HEK293 (cell line): ENCODE data around the gene SH2D7.
A peak's percentile ranks its signal among the peaks of the same experiment; 100 is the strongest.

Experiments used
- CTCF ChIA-PET: fragments of 350-600 bp; formaldehyde crosslinking; extraction: SDS; loops from one replicate; lab custom pipeline; 2021; ENCODE audit warnings: antibody characterized with exemption; lab: Yijun Ruan, JAX
- POLR2A ChIA-PET: fragments of 300-600 bp; formaldehyde crosslinking; extraction: SDS; loops from one replicate; lab custom pipeline; 2020; ENCODE audit warnings: antibody characterized with exemption, inconsistent platforms; lab: Yijun Ruan, JAX
- H3K27ac ChIP-seq: fragments of 200-500 bp; sonication (Bioruptor generic); 2 replicates; pipeline ENCODE4 v1.5.1; 2014; ENCODE audit warnings: low read depth, low read length, control low read depth, inconsistent platforms; ENCODE audit errors: extremely low read depth
- H3K36me3 ChIP-seq, 2 experiments: fragments of 200-500 bp in 1 of 2; sonication (Bioruptor generic) in 1 of 2; 1 replicate in 1 of 2; 2 replicates in 1 of 2; pipeline ENCODE4 v1.5.1; 2014 to 2017; ENCODE audit warnings: inconsistent platforms in 2 of 2, low read length in 2 of 2; ENCODE audit not compliant: control insufficient read depth in 2 of 2, insufficient read depth in 1 of 2
- H3K4me1 ChIP-seq: fragments of 200-500 bp; sonication (Bioruptor generic); 2 replicates; pipeline ENCODE4 v1.5.1; 2014; ENCODE audit warnings: mild to moderate bottlenecking, low read length, inconsistent platforms; ENCODE audit not compliant: control insufficient read depth, insufficient read depth
- H3K4me3 ChIP-seq: 2 replicates; pipeline ENCODE4 v1.5.1; 2011; ENCODE audit warnings: low read depth, mild to moderate bottlenecking, control low read depth, low read length, moderate library complexity
- H3K9me3 ChIP-seq: fragments of 200-500 bp; sonication (Bioruptor generic); 2 replicates; pipeline ENCODE4 v1.5.1; 2014; ENCODE audit warnings: low read depth, low read length, inconsistent platforms; ENCODE audit not compliant: control insufficient read depth, insufficient read depth
- AEBP2 ChIP-seq: fragments of 450-650 bp; formaldehyde crosslinking; IDR thresholded peaks from 2 replicates; pipeline ENCODE4 v1.5.1; 2016; ENCODE audit warnings: missing biosample characterization, missing genetic modification characterization, borderline replicate concordance
- CTCF ChIP-seq: fragments of 450-650 bp; formaldehyde crosslinking; IDR thresholded peaks from 2 replicates; pipeline ENCODE4 v1.5.1; 2016; ENCODE audit warnings: missing biosample characterization, missing genetic modification characterization
- GLI2 ChIP-seq: fragments of 450-650 bp; formaldehyde crosslinking; IDR thresholded peaks from 2 replicates; pipeline ENCODE4; 2017; ENCODE audit warnings: missing biosample characterization, missing genetic modification characterization, low read depth, borderline replicate concordance
- GLIS1 ChIP-seq: fragments of 450-650 bp; formaldehyde crosslinking; IDR thresholded peaks from 2 replicates; pipeline ENCODE4 v1.5.1; 2016; ENCODE audit warnings: missing biosample characterization, missing genetic modification characterization
- OVOL3 ChIP-seq: fragments of 450-650 bp; formaldehyde crosslinking; IDR thresholded peaks from 2 replicates; pipeline ENCODE4 v1.5.1; 2016; ENCODE audit warnings: missing biosample characterization, missing genetic modification characterization
- PRDM1 ChIP-seq: fragments of 450-650 bp; formaldehyde crosslinking; IDR thresholded peaks from 2 replicates; pipeline ENCODE4; 2016; ENCODE audit warnings: missing biosample characterization, missing genetic modification characterization
- YY2 ChIP-seq: fragments of 450-650 bp; formaldehyde crosslinking; IDR thresholded peaks from 2 replicates; pipeline ENCODE4 v1.5.1; 2016; ENCODE audit warnings: missing biosample characterization, missing genetic modification characterization
- ZIC2 ChIP-seq: fragments of 450-650 bp; formaldehyde crosslinking; IDR thresholded peaks from 2 replicates; pipeline ENCODE4 v1.5.1; 2016; ENCODE audit warnings: missing biosample characterization, missing genetic modification characterization
- ZNF121 ChIP-seq: fragments of 450-650 bp; formaldehyde crosslinking; IDR thresholded peaks from 2 replicates; pipeline ENCODE4 v1.5.1; 2016; ENCODE audit warnings: missing biosample characterization, missing genetic modification characterization
- ZNF488 ChIP-seq: fragments of 450-650 bp; formaldehyde crosslinking; IDR thresholded peaks from 2 replicates; pipeline ENCODE4 v1.5.1; 2016; ENCODE audit warnings: missing biosample characterization, missing genetic modification characterization
- ZNF514 ChIP-seq: fragments of 450-650 bp; formaldehyde crosslinking; IDR thresholded peaks from 2 replicates; pipeline ENCODE4 v1.5.1; 2016; ENCODE audit warnings: missing biosample characterization, missing genetic modification characterization
- ZNF747 ChIP-seq: fragments of 450-650 bp; formaldehyde crosslinking; IDR thresholded peaks from 2 replicates; pipeline ENCODE4 v1.5.1; 2016; ENCODE audit warnings: missing biosample characterization, missing genetic modification characterization
- ZNF777 ChIP-seq: fragments of 450-650 bp; formaldehyde crosslinking; IDR thresholded peaks from 2 replicates; pipeline ENCODE4 v1.5.1; 2017; ENCODE audit warnings: missing biosample characterization, missing genetic modification characterization, borderline replicate concordance
- ZNF791 ChIP-seq: fragments of 450-650 bp; formaldehyde crosslinking; IDR thresholded peaks from 2 replicates; pipeline ENCODE4 v1.5.1; 2016; ENCODE audit warnings: missing biosample characterization, missing genetic modification characterization
- ZSCAN23 ChIP-seq: fragments of 450-650 bp; formaldehyde crosslinking; IDR thresholded peaks from 2 replicates; pipeline ENCODE4 v1.5.1; 2016; ENCODE audit warnings: missing biosample characterization, missing genetic modification characterization
- TF ChIP-seq, protein P1 (sequence below): fragments of 450-650 bp; formaldehyde crosslinking; IDR thresholded peaks from 2 replicates; pipeline ENCODE4 v1.5.1; 2016; ENCODE audit warnings: missing biosample characterization, missing genetic modification characterization, borderline replicate concordance
- TF ChIP-seq, protein P2 (sequence below): fragments of 450-650 bp; formaldehyde crosslinking; IDR thresholded peaks from 2 replicates; pipeline ENCODE4 v1.5.1; 2016; ENCODE audit warnings: missing biosample characterization, missing genetic modification characterization
- TF ChIP-seq, protein P3 (sequence below): fragments of 450-650 bp; formaldehyde crosslinking; IDR thresholded peaks from 2 replicates; pipeline ENCODE4 v1.5.0; 2017; ENCODE audit warnings: missing biosample characterization, missing genetic modification characterization, borderline replicate concordance

The SH2D7 gene

DNA sequence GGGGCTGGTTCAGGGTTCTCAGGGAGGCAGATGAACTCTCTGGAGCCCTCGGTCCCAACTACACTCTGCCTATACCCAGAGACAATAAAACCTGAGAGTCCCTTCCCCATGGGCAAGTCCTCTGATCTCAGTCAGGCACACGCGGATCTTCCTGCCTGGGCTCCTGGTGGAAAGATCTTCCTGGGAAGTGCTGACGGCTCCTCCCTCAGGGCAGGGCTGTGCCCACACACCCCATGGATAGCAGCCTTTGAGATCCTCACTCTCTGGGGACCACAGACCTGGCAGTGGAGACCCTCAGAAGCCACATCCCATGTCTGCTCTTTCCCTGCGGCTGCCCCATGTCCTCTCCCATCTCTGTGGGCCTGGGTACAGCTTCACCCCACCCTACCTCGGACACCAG lies 10.4 kb downstream of the SH2D7 start:
- H3K4me1 ChIP-seq, result no peaks in the 10 kb centered on the region
- no peak overlapping the region for H3K4me3 ChIP-seq
- H3K9me3 ChIP-seq, result no peaks in the 10 kb centered on the region
- H3K27ac ChIP-seq, result no peak overlapping the region
- TF ChIP-seq AEBP2 (no peak), ZIC2 (0 out of 2 replicates have a peak, but pooled peaks have one; percentile 17)
- H3K36me3 ChIP-seq, result peaks cover 0 to 7% of the 10 kb centered on the region in 2 experiments; a peak in 2 of 3 replicates
- ChIA-PET CTCF (interaction anchor here (0.6 to 3.5 kb wide), 4 partner anchors 9 to 135 kb away, joined by 3 to 19 read pairs (median 5); no protein-coding TSS in a partner anchor), POLR2A (no interaction called here)

GRCh38 chr15:78103406-78104118 lies 11.2 kb downstream of the SH2D7 start:
- H3K4me1 ChIP-seq, result no peaks in the 10 kb centered on the region
- TF ChIP-seq, protein P1, sequence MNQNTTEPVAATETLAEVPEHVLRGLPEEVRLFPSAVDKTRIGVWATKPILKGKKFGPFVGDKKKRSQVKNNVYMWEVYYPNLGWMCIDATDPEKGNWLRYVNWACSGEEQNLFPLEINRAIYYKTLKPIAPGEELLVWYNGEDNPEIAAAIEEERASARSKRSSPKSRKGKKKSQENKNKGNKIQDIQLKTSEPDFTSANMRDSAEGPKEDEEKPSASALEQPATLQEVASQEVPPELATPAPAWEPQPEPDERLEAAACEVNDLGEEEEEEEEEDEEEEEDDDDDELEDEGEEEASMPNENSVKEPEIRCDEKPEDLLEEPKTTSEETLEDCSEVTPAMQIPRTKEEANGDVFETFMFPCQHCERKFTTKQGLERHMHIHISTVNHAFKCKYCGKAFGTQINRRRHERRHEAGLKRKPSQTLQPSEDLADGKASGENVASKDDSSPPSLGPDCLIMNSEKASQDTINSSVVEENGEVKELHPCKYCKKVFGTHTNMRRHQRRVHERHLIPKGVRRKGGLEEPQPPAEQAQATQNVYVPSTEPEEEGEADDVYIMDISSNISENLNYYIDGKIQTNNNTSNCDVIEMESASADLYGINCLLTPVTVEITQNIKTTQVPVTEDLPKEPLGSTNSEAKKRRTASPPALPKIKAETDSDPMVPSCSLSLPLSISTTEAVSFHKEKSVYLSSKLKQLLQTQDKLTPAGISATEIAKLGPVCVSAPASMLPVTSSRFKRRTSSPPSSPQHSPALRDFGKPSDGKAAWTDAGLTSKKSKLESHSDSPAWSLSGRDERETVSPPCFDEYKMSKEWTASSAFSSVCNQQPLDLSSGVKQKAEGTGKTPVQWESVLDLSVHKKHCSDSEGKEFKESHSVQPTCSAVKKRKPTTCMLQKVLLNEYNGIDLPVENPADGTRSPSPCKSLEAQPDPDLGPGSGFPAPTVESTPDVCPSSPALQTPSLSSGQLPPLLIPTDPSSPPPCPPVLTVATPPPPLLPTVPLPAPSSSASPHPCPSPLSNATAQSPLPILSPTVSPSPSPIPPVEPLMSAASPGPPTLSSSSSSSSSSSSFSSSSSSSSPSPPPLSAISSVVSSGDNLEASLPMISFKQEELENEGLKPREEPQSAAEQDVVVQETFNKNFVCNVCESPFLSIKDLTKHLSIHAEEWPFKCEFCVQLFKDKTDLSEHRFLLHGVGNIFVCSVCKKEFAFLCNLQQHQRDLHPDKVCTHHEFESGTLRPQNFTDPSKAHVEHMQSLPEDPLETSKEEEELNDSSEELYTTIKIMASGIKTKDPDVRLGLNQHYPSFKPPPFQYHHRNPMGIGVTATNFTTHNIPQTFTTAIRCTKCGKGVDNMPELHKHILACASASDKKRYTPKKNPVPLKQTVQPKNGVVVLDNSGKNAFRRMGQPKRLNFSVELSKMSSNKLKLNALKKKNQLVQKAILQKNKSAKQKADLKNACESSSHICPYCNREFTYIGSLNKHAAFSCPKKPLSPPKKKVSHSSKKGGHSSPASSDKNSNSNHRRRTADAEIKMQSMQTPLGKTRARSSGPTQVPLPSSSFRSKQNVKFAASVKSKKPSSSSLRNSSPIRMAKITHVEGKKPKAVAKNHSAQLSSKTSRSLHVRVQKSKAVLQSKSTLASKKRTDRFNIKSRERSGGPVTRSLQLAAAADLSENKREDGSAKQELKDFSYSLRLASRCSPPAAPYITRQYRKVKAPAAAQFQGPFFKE (tag by site-specific recombination), result no peak
- TF ChIP-seq ZNF791 (no peak), OVOL3 (tag by site-specific recombination) (no peak), ZNF121 (tag by site-specific recombination) (no peak), ZSCAN23 (tag by site-specific recombination) (no peak), YY2 (tag by site-specific recombination) (no peak), PRDM1 (tag by site-specific recombination) (no peak), CTCF (no peak), ZNF747 (tag by site-specific recombination) (no peak), ZNF488 (tag by site-specific recombination) (no peak), ZNF777 (tag by site-specific recombination) (no peak), GLIS1 (no peak), GLI2 (tag by site-specific recombination) (no peak), ZNF514 (tag by site-specific recombination) (no peak)
- TF ChIP-seq, protein P2, sequence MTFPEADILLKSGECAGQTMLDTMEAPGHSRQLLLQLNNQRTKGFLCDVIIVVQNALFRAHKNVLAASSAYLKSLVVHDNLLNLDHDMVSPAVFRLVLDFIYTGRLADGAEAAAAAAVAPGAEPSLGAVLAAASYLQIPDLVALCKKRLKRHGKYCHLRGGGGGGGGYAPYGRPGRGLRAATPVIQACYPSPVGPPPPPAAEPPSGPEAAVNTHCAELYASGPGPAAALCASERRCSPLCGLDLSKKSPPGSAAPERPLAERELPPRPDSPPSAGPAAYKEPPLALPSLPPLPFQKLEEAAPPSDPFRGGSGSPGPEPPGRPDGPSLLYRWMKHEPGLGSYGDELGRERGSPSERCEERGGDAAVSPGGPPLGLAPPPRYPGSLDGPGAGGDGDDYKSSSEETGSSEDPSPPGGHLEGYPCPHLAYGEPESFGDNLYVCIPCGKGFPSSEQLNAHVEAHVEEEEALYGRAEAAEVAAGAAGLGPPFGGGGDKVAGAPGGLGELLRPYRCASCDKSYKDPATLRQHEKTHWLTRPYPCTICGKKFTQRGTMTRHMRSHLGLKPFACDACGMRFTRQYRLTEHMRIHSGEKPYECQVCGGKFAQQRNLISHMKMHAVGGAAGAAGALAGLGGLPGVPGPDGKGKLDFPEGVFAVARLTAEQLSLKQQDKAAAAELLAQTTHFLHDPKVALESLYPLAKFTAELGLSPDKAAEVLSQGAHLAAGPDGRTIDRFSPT (tag by site-specific recombination), result no peak
- TF ChIP-seq, protein P3, sequence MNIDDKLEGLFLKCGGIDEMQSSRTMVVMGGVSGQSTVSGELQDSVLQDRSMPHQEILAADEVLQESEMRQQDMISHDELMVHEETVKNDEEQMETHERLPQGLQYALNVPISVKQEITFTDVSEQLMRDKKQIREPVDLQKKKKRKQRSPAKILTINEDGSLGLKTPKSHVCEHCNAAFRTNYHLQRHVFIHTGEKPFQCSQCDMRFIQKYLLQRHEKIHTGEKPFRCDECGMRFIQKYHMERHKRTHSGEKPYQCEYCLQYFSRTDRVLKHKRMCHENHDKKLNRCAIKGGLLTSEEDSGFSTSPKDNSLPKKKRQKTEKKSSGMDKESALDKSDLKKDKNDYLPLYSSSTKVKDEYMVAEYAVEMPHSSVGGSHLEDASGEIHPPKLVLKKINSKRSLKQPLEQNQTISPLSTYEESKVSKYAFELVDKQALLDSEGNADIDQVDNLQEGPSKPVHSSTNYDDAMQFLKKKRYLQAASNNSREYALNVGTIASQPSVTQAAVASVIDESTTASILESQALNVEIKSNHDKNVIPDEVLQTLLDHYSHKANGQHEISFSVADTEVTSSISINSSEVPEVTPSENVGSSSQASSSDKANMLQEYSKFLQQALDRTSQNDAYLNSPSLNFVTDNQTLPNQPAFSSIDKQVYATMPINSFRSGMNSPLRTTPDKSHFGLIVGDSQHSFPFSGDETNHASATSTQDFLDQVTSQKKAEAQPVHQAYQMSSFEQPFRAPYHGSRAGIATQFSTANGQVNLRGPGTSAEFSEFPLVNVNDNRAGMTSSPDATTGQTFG (tag by site-specific recombination), result no peak
- H3K4me3 ChIP-seq, result no peak overlapping the region
- H3K36me3 ChIP-seq, result peaks cover 0 to 7% of the 10 kb centered on the region in 2 experiments; a peak in 2 of 3 replicates
- POLR2A ChIA-PET, result no interaction called here
- no peak overlapping the region for H3K27ac ChIP-seq
- no peaks in the 10 kb centered on the region for H3K9me3 ChIP-seq
- CTCF ChIA-PET, result interaction anchor here (0.6 to 3.5 kb wide), 5 partner anchors 9 to 136 kb away, joined by 3 to 19 read pairs (median 4); no protein-coding TSS in a partner anchor
